ENCODE measurements around the gene THAP12.

DNA sequence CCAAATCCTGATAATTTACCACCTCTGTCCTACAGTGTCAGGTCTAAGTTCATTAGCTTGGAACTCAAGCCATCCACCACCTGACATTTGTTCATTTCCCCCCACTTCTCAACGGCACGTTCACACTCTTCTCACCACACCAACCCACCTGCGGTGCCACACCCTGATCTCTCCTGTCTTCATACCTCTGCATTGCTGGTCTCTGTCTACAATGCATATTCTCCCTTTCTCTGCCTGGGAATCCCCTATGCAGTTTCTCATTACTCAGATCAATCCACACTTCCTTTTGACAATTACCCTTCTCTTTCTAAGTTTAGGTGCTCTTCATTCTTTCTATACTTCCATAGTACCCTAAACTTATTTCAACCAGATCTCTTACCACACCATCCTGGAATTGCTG lies 43.4 kb upstream of the THAP12 start:
- TF ChIP-seq, protein P1, sequence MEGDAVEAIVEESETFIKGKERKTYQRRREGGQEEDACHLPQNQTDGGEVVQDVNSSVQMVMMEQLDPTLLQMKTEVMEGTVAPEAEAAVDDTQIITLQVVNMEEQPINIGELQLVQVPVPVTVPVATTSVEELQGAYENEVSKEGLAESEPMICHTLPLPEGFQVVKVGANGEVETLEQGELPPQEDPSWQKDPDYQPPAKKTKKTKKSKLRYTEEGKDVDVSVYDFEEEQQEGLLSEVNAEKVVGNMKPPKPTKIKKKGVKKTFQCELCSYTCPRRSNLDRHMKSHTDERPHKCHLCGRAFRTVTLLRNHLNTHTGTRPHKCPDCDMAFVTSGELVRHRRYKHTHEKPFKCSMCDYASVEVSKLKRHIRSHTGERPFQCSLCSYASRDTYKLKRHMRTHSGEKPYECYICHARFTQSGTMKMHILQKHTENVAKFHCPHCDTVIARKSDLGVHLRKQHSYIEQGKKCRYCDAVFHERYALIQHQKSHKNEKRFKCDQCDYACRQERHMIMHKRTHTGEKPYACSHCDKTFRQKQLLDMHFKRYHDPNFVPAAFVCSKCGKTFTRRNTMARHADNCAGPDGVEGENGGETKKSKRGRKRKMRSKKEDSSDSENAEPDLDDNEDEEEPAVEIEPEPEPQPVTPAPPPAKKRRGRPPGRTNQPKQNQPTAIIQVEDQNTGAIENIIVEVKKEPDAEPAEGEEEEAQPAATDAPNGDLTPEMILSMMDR (IDR thresholded peaks at IDR 0.05): no peak
- no peak for TF ChIP-seq POLR2A (IDR thresholded peaks at IDR 0.05)

Data from lower leg skin (tissue), 3 donors.